Measurements from ENCODE around the gene FASN.
"Not testable (repeated sequence)": the region's sequence is repeated elsewhere in the genome, so short reads cannot be mapped to it uniquely, and the experiment has no call there.

The FASN gene

DNA sequence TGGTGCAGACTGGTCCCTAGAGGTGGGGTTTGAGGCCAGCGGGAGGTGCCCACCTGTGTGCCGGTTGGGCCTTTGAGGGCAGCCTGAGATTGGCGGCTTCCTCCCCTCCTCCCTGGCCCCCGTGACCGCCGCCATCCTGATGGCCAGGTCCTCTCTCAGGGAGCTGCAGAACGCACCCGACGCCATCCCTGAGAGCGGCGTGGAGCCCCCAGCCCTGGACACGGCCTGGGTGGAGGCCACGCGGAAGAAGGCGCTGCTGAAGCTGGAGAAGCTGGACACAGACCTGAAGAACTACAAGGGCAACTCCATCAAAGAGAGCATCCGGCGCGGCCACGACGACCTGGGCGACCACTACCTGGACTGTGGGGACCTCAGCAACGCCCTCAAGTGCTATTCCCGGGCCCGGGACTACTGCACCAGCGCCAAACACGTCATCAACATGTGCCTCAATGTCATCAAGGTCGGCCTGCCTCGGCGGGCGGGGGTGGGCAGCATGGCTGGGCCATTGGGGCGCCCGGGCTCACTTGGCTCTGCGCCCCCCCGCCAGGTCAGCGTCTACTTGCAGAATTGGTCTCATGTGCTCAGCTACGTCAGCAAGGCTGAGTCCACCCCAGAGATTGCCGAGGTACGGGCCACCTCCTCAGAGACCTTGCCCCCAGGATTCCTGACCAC, 43.5 kb downstream of the FASN start:
- no peak for DNase-seq

DNA sequence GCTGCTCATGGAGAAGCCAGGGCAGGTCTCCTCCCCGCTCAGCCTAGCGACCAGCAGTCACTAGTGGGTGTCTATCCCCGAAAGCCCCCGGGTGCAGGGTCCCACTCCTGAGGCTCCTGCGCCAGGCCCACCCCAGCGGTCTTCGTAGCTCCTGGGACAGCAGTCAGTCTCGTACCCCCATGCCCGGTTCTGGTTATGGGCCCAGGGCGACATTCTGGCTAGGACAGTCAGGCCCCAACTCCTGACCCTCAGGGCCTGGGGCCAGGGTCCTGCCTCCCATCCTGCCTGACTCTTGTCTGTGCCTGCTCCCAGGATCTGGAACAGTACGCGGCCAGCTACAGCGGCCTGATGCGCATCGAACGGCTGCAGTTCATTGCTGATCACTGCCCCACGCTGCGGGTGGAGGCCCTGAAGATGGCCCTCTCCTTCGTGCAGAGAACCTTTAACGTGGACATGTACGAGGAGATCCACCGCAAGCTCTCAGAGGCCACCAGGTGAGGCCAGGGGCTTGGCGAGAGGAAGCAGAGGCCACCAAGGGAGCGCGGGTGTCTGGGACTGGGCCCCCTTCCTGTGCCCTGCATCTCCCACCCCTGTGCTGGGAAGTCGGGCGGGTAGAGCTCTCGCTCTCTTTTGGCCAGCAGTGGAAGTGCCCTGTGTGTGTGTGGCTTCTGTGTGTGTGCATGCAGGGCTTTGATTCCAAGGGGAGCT, 44.3 kb downstream of the FASN start:
- no peak for DNase-seq

- DNase-seq, result no peak
These were observed 44.9 kb downstream of the FASN start for GRCh38 chr17:82053130-82053529.

DNA sequence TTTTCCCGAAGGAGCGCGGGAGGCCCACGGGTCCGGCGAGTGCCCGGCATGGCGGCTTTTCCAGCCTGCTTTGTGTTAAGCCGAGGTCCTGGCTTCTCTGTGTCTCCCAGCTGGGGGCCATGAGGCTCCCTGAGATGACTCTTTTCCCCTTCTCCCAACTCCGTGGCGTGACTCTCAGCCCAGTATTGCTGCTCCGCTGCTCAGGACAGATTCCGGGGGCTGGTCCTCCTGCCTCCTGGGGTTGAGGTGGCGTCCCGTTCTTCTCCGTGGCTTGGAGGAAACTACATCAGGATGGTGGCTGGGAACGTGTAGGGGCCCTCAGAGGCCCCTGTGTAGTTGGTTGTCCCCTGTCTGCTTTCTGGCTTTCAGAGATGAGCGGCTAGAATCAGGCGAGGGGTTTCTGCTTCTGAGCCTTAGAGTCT, 45.4 kb downstream of the FASN start:
- no peak for DNase-seq

DNA sequence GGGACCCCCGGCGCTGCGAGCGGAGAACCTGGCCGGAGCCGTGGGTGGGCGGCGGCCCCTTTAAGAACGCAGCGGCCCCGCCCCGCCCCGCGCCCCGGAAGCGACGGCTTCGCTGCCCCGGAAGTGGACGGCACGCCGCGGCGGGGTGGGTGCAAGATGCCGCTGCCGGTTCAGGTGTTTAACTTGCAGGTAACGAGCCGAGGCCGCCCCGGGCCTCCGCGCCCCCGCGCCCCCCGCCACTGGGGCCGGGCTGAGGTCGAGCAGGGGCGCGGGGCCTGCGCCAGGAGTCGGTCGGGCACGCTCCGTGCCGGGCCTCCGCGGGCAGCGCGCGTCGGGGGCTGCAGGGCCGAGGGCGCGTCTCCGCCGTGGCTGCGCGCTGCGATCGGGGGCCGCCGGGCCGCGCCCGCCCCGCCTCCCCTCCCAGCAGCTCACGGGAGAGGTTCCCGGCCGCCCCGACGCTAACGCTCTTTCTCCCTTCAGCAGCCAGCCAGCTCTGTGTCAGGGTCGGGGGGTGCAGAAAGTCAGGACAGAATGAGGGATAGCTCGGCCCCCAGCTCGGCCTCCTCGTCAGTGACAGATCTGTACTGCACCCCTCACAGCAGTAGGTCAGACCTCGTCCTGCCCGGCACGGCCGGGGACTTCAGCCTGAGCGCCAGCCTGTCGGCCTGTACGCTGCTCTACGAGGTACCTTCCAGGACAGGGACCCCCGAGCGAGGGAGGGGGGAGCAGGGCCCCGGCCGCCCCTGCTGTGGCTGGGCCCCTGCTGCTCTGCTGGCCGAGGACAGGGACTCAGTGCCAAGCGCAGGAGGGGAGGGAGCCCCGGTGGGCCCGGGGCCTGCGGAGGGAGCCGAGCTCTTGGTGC, 46.0 kb downstream of the FASN start, which contains the start of the genes GPS1 and RFNG:
Gene GPS1 (plus strand): TSS at position 123 of the 862 bp plus-strand sequence. CDS start 34 bp downstream, at position 157.
Gene RFNG (minus strand): TSS at position 36 of the 862 bp plus-strand sequence. CDS start 45 bp downstream, outside the sequence.
- peak; percentile 49 for DNase-seq

GRCh38 chr17:82050761-82051641, 47.0 kb downstream of the FASN start:
- DNase-seq, result no peak

DNA sequence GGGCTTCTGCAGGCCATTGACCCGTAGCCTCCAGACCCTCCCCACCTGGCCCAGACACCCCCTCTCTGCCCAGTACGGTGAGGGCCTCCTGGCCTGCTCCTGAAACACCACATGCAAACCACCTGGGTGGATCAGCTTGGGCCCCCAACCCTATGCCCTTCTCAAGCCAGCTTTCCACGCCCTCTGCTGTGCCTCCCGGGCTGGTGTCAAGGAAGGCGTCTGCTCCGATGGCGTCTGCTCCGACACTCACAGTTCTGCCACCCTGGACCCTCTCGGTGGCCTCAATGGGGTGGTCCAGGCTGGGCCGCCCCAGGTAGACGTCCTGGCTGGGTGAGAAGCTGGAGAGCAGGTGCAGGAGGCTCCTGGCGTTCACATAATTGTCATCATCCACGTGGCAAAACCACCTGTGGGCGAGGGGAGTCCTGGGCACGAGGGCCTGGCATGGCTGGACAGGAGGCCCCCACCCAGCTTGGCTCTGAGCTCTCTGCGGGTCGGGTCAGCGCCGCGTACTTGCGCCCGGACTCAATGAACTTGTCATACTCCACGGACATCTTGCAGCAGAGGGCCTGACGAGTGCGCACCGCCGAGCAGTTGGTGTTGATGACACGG, 47.8 kb downstream of the FASN start:
- no peak for DNase-seq

- no peak for DNase-seq
These were observed 48.5 kb downstream of the FASN start for GRCh38 chr17:82049521-82049971.

DNA sequence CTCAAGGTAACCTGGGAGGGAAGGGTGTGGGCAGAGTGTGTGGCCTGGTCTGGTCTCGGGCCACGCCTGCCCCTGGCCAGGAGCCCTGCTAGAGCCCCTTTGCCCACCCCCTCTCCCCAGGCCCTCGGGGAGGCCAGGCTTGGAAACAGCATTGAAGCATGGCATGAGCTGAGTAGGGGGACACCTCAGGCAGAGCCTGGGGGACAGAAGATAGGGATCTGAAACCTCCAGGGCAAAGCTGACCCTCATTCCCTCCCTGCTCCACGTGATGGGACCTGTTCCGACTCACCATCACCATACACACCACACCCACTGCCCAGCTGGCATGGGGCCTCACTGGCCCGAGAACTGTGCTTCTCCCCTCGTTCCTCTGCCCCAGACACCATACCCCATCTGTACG, 48.9 kb downstream of the FASN start:
- no peak for DNase-seq

GRCh38 chr17:82048571-82048971, 49.5 kb downstream of the FASN start:
- no peak for DNase-seq

DNA sequence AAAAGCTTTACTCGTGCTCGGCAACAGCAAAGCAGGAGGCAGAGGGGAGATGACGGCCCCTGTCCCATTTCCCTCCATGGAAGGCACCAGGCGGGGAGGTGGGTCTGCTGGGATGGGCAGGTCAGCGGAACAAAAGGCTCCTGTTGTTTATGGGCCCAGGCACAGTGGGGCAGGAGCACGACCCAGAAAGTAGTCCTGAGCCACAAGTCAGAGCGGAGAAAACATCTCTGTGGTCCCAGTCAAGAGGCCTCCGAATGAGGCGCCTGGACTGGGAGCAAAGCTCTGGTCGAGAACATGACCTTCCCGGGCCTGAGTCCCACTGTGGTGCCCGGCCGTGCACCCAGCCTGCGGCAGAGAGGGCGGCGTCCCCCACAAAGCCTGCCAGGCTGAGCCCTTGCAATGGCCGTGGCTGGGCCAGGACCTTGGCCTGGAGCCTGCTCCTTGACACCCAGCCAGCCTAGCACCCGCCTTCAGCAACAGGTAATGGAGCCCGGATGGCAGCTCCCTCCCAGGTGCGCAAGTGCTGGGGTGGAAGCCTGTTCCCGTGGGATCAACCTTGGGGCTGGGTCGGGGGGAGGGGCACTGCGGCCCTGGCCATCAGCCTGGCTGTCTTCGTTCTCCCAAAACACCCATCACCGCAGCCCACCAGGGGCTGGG, 50.0 kb downstream of the FASN start:
- DNase-seq, result no peak

GRCh38 chr17:82047379-82047778, 50.7 kb downstream of the FASN start:
- DNase-seq, result no peak

DNA sequence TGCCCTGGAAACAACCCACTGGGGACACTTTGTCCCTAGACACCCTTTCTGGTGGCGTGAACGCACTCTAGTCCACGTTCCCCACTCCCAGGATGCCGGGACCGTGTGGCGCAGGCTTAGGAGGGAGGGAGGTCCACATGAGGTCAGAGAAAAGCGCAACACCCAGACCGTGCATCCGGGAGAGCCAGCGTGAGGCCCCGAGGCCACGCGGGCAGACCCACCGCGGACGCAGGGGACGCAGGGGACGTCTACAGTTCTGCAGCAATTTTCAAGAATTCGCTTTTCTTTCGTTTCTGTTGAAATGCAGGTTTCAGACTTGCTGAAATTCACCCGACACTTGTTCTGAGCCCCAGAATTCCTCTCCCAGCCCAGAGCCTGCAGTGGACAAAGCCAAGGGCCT, 51.1 kb downstream of the FASN start:
- no peak for DNase-seq

- no peak for DNase-seq
These were observed 52.0 kb downstream of the FASN start for GRCh38 chr17:82045936-82046484.

DNA sequence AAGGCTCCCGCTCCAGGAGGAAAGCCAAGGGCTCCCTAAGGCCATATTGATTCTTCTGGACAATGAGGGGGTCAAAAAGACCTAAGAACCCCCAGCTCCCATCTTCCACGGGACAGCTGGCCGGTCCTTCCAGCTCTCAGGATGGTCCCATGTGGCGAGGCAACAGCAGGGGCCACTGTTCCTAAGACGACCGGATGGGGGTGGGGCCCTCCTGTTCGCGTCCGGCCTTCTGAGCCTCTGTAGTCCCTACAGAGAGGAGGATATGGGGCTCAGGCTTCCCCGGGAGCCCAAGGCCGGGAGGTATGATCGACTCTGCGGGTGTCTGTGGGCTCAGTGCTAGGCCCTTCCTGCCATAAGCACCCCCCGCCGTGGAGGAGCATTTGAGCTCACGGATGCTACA, 54.5 kb downstream of the FASN start:
- no peak for DNase-seq

GRCh38 chr17:82042649-82043048, 55.4 kb downstream of the FASN start:
- no peak for DNase-seq

DNA sequence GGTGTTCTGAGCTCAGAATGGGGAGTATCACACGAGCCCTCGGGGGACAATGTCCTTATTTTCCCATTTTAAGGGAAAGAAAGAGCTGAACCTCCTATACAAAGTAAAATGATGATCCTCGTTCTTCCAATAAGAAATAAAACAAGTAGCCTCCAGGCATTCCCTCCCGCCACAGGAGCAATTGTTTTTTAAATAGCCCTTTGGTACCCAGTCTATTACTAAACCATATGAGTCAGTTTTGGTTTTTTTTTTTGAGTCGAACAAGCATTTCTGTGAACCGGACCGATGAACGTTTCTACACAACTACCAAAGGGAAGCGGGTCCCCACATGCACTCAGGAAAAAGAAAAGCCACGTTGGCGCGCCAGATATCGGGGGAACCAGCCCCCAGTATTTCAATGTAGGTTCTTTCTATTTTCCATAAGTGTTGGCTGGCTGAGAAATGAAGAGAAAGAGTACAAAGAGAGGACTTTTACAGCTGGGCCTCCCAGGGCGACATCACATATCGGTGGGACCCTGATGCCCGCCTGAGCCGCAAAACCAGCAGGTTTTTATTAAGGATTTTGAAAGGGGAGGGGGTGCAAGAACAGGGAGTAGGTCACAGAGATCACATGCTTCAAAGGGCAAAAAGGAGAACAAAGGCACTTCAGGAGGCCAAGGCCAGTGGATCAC, 56.8 kb downstream of the FASN start:
- DNase-seq, result no peak

GRCh38 chr17:82039695-82040299, 58.2 kb downstream of the FASN start:
- no peak for DNase-seq

DNA sequence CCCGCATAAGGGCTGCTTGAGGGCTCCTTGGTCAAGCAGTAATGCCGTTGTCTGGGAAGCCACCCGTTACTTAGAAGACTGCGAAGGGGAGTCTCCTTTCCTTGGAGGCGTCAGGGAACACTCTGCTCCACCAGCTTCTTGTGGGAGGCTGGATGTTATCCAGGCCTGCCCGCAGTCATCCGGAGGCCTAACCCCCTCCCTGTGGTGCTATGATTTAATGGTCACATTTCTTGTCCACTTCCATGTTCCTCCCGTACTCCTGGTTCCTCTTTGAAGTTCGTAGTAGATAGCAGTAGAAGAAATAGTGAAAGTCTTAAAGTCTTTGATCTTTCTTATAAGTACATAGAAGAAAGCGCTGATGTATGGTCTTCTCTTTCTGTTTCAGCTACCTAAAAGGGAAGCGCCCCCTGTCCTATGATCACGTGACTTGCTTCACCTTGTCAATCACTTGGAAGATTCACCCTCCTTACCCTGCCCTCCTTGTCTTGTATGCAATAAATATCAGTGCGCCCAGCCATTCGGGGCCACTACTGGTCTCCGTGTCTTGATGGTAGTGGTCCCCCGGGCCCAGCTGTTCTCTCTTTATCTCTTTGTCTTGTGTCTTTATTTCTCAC, 59.1 kb downstream of the FASN start:
- not testable (repeated sequence) for DNase-seq

DNA sequence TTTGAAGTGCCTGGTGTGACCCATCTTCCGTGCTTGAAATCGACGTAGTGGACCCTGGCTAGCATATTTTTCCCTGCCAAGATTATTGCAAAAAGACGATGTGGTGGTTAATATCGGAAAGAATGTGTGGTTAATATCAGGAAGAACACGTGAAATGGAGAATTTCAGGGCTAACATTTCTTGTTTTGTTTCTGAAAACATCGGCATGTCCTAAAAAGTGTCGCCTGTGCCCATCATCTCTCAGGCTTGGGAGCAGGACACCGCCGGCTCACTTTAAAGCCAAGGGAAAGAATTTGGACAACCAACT, 60.2 kb downstream of the FASN start:
- DNase-seq, result no peak

Measured in NCI-H1694 (cell line).